Naive thymus-derived CD8-positive, alpha-beta T cell (primary cell): ENCODE data around the gene EPHB4. TPM values are rescaled to one million over a fixed set of nuclear protein-coding genes. Genes with fewer than 3 reads are reported as not detected.

Source experiments
- ATAC-seq, 2 donors: fragments of 150-1000 bp; cut with Tn5 transposase in 1 of 2; sonication (Bioruptor Pico), chemical (Tn5 transposase) in 1 of 2; 1 replicate in 1 of 2; 2 replicates in 1 of 2; pipeline ENCODE4 v1.10.0; 2021; ENCODE audit warnings: mild to moderate bottlenecking in 2 of 2, moderate library complexity in 2 of 2
- POLR2A ChIA-PET: fragments of 350-600 bp; sonication (Branson Sonifier 250); formaldehyde crosslinking; loops from one replicate; lab custom pipeline; 2021; ENCODE audit warnings: antibody characterized with exemption; lab: Charles Lee
- DNase-seq, 10 donors: peaks; one replicate each; pipeline versions ENCODE4 v3.0.0 to v3.0.0-alpha.2; 2020 to 2022
- H3K27ac Mint-ChIP-seq, 10 donors: one replicate each; pipeline ENCODE4 v1.8.0; 2020 to 2022; ENCODE audit warnings: mild to moderate bottlenecking in 10 of 10, mixed read lengths in 10 of 10, moderate library complexity in 4 of 10, inconsistent platforms in 1 of 10
- H3K27me3 Mint-ChIP-seq, 5 donors: one replicate each; pipeline ENCODE4 v1.8.0; 2021 to 2022; ENCODE audit warnings: mixed read lengths in 5 of 5
- H3K36me3 Mint-ChIP-seq, 3 donors: one replicate each; pipeline ENCODE4 v1.8.0; 2020 to 2022; ENCODE audit warnings: mixed read lengths in 3 of 3, mild to moderate bottlenecking in 2 of 3, inconsistent platforms in 1 of 3
- H3K4me1 Mint-ChIP-seq, 4 donors: one replicate each; pipeline ENCODE4 v1.8.0; 2021 to 2022; ENCODE audit warnings: mixed read lengths in 4 of 4
- H3K4me3 Mint-ChIP-seq, 10 donors: one replicate each; pipeline ENCODE4 v1.8.0; 2020 to 2022; ENCODE audit warnings: mild to moderate bottlenecking in 10 of 10, mixed read lengths in 10 of 10, moderate library complexity in 6 of 10, inconsistent platforms in 1 of 10
- H3K9me3 Mint-ChIP-seq, 9 donors: one replicate each; pipeline ENCODE4 v1.8.0; 2020 to 2022; ENCODE audit warnings: mixed read lengths in 9 of 9, mild to moderate bottlenecking in 3 of 9, inconsistent platforms in 1 of 9, moderate library complexity in 1 of 9
- polyA plus RNA-seq, 3 donors: library from polyadenylated mRNA; unstranded; fragments of 300-500 nt; fragmentation: Illumina TruSeq; gene quantifications; one replicate each; pipeline ENCODE4 v1.2.3, GENCODE V29; 2021
- total RNA-seq, 8 experiments: library from RNA in 2 of 8; stranded (reverse) in 2 of 8; gene quantifications; one replicate each; pipeline ENCODE4 v1.2.3 and lab custom pipeline; 2021 to 2026

The EPHB4 gene
- total RNA-seq (10 to 100 TPM; 11.8 to 12.3 TPM), polyA plus RNA-seq (under 1 TPM in 2 of 3 donors, not detected in 1; 0.18 to 0.46 TPM), total RNA-seq (lab: John Stamatoyannopoulos, UW) (7.7 to 39.4 (median 13.8) reads per million in 6 experiments)

DNA sequence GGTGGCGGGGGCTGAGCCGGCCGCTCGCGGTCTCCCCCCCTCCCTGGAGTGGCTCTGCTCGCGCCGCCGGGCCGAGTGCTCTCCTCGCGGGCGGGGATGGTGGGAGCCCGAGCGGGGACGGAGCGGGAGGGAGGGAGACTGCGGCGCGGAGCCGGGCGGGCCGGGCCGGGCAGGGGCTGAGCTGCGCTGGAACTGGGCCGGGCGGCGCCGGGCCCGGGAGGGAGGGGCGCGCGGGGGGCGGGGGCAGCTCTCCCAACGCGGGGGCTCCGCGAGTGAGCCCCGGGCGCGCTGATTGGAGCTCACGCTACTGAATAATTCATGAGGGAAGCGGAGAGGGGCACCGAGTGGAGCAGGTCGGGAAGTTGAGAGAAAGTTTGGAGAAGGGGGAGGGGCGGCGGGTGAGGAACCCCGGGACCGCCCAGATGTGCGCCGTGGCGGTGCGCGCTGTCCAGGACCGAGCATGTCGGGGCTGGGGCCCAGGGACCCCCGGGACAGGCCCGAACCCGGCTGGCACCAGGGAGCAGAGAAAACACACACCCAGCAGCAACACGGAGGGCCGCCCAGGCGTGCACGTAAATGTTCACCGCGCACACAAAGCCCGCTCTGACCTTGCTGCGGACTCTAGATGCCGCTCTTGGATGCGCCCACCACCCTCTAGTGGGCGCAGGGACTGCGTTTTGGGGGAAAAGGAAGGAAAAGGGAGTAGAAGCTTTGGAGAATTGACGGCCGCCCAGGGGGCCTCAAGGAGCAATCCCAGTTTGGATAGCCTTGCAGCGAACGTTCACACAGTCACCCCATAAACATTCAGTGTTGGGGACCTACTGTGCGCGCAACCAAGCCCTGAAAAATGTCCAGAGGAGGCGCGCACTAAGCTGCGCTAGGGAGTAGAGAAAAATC, at the start of gene EPHB4:
Gene EPHB4, minus strand, starts transcription at position 194 of the 897 bp plus-strand sequence. CDS start 493 bp downstream, outside the sequence.
- no peaks in the 10 kb centered on the region for H3K9me3 Mint-ChIP-seq
- POLR2A ChIA-PET: interaction anchor here (0.6 to 1.4 kb wide), 5 partner anchors 9 to 1614 kb away, joined by 3 to 7 read pairs (median 4); partner anchors contain the start of gene SRRT
- H3K27ac Mint-ChIP-seq: peak within 1 kb of the TSS in 5 of 10 donors; percentile 3 to 73 (median 44)
- H3K4me1 Mint-ChIP-seq: peaks cover 16 to 30% (median 26%) of the 10 kb centered on the region in 4 donors
- H3K4me3 Mint-ChIP-seq: peak within 1 kb of the TSS; percentile 56 to 88 (median 82)
- H3K27me3 Mint-ChIP-seq: peaks cover 11 to 49% (median 31%) of the 10 kb centered on the region in 5 donors
- peak; percentile 45 to 60 for ATAC-seq
- peaks cover 0 to 12% (median 2%) of the 10 kb centered on the region in 3 donors for H3K36me3 Mint-ChIP-seq
- peak in 2 of 10 donors; percentile 9 to 12 for DNase-seq

DNA sequence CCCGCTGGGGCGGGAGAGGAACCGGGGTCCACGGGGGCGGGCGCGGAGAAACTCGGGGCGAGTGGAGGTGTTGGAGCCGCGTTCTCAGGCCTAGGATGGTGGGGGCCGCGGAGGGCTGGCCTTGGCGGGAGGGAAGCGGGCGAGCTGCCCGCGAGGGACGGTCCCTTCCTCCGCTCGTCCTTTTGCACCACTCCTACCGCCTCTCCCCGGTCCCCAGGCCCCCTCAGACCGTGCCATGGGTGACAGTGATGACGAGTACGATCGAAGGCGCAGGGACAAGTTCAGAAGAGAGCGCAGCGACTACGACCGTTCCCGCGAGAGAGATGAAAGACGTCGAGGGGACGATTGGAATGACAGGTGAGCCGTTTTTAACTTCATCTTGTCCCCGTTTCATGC, 48.0 kb upstream of the EPHB4 start:
- peak overlapping the region; percentile 95 to 99 (median 98) for H3K4me3 Mint-ChIP-seq
- DNase-seq (peak in 2 of 10 donors; percentile 43 to 45), ATAC-seq (peak; percentile 35 to 37)
- H3K27ac Mint-ChIP-seq: peak overlapping the region; percentile 96 to 99 (median 98)
- H3K9me3 Mint-ChIP-seq: no peaks in the 10 kb centered on the region
- peaks cover 3 to 52% (median 6%) of the 10 kb centered on the region in 3 donors for H3K36me3 Mint-ChIP-seq
- H3K27me3 Mint-ChIP-seq: peaks cover 0 to 3% (median 0%) of the 10 kb centered on the region in 5 donors
- POLR2A ChIA-PET: interaction anchor here (0.9 to 7.2 kb wide), 20 partner anchors 9 to 447 kb away, joined by 3 to 165 read pairs (median 4); partner anchors contain the start of genes ACHE, EPHB4, FBXO24 and LRCH4
- H3K4me1 Mint-ChIP-seq: peaks cover 17 to 57% (median 54%) of the 10 kb centered on the region in 4 donors

DNA sequence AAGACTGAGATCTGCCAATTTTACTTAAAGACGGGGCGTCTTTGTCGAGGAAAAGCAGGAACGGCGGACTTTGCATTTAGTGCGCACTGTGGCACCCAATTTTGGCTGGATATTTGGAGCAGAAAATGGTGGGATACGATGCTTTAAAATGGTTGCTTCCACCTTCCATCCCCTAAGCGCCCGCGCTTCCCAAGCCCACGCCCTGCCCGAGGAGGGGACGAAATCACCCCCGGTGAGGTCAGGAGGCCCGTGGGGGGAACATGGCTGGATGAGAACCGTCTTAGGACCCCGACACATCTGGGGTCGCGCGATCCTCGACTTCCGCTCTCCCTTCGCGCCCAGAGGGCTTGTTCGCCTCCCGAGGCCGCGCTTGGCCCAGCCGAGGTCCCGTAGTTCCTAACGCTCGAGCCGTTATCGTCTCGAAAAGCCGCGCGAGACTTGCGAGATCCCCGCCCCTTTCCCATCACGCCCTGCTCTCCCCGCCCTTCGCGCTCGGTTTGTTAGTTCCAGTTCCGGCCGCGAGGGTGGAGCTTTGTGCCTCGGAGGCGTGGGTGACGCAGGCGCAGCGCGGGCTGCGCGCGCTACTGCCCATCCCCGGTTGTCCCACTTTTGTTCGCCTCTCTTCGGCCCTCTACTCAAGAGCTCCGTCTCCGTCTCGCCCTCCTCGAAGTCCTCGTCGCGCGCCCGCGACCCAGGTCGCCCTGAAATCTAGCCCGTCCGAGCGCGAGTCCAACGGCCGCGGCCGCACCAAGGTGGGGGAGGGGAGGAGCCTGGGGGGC, 47.4 kb upstream of the EPHB4 start, which contains the start of gene SRRT:
Gene SRRT, plus strand, starts transcription at position 527 of the 779 bp plus-strand sequence. CDS start 488 bp downstream, outside the sequence.
- Mint-ChIP-seq H3K27ac (peak within 1 kb of the TSS; percentile 96 to 99 (median 98)), H3K27me3 (peaks cover 0 to 3% (median 0%) of the 10 kb centered on the region in 5 donors), H3K4me1 (peaks cover 14 to 53% (median 49%) of the 10 kb centered on the region in 4 donors), H3K9me3 (no peaks in the 10 kb centered on the region), H3K36me3 (peaks cover 3 to 47% (median 6%) of the 10 kb centered on the region in 3 donors), H3K4me3 (peak within 1 kb of the TSS; percentile 95 to 99 (median 98))
- DNase-seq (peak; percentile 95 to 99 (median 98)), ATAC-seq (peak; percentile 94 to 95)
- POLR2A ChIA-PET: interaction anchor here (0.6 to 7.2 kb wide), 20 partner anchors 10 to 447 kb away, joined by 3 to 165 read pairs (median 4); partner anchors contain the start of genes ACHE, EPHB4, FBXO24 and LRCH4

DNA sequence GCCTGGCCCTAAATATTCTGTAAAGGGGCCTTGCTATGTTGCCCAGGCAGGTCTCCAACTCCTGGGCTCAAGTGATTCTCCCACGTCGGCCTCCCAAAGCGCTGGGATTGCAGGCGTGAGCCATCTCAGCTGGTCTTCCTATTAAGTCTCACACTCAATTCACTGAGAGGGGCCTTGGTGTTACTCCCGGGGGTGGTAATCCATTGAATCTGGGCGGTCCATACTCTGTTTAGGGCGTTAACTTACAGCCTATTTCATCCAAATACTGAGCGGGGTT, 46.9 kb upstream of the EPHB4 start:
- Mint-ChIP-seq H3K4me3 (peak overlapping the region; percentile 95 to 99 (median 98)), H3K27ac (peak overlapping the region; percentile 96 to 99 (median 98)), H3K4me1 (peaks cover 14 to 48% (median 44%) of the 10 kb centered on the region in 4 donors), H3K27me3 (peaks cover 0 to 3% (median 0%) of the 10 kb centered on the region in 5 donors), H3K36me3 (peaks cover 3 to 42% (median 6%) of the 10 kb centered on the region in 3 donors), H3K9me3 (no peaks in the 10 kb centered on the region)
- POLR2A ChIA-PET: interaction anchor here (1.2 to 7.2 kb wide), 7 partner anchors 10 to 344 kb away, joined by 3 to 165 read pairs (median 9); partner anchors contain the start of genes MOSPD3, PLOD3, SLC12A9 and UFSP1
- DNase-seq (no peak), ATAC-seq (peak in 1 of 2 donors; percentile 1)

DNA sequence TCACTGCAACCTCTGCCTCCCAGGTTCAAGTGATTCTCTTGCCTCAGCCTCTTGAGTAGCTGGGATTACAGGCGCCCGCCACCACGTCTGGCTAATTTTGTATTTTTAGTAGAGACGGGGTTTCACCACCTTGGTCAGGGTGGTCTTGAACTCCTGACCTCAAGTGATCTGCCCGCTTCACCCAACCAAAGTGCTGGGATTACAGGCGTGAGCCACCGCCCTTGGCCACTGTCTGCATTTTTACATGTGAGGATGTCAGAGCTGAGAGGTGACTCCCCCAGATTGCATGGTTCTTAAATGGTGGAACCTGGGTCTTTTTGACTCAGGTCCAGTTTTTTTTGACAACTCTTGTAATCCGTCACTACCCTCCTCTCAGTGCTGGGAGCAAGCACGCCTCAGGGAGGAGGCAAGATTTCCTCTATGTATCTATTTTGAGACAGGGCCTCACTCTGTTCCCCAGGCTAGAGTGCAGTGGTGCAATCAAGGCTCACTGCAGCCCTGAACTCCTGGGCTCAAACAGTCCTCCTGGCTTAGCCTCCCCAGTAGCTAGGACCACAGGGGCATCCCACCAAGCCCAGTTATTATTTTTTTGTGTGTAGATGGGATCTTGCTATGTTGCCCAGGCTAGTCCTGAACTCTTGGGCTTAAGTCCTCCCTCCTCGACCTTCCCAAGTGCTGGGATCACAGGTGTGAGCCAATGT, 46.4 kb upstream of the EPHB4 start:
- Mint-ChIP-seq H3K4me3 (peak overlapping the region; percentile 95 to 99 (median 98)), H3K27ac (peak overlapping the region; percentile 96 to 99 (median 98)), H3K9me3 (no peaks in the 10 kb centered on the region), H3K4me1 (peaks cover 12 to 43% (median 40%) of the 10 kb centered on the region in 4 donors), H3K27me3 (peaks cover 0 to 3% (median 0%) of the 10 kb centered on the region in 5 donors), H3K36me3 (peaks cover 3 to 37% (median 6%) of the 10 kb centered on the region in 3 donors)
- POLR2A ChIA-PET: interaction anchor here (1.5 to 7.2 kb wide), 4 partner anchors 10 to 21 kb away, joined by 5 to 165 read pairs (median 26); partner anchors contain the start of genes SLC12A9 and UFSP1
- ATAC-seq: no peak
- DNase-seq: no peak

DNA sequence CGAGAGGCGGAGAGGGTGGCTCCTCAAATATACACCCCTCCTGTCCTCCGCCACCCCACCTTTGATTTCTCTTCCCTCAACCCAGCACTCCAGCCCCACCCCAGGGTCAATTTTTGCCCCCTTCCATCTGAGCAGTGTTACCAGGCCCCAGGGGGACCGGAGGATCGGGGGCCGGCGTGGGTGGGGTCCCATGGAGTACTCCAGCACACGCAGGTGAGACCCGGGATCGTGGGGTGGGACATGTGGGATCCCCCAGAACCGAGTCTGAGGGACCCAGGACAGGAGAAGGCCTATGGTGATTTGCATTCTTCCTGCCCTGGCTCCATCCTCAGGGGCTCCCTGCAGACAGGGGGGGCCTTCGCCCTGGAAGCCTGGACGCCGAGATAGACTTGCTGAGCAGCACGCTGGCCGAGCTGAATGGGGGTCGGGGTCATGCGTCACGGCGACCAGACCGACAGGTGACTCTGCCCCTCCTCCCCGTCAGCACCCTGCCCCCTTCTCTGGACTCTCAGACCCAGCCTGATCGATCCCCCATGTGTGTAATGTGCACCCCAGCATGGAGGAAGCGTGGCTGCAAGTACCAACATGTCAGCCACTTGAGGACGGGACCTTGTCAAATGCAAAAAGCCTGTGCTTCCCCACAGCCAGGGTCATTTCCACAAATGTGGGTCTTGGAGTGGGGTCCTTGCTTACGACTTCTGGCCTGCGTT, 40.6 kb upstream of the EPHB4 start:
- Mint-ChIP-seq H3K4me3 (peak overlapping the region; percentile 26 to 86 (median 56)), H3K27ac (peak overlapping the region in 9 of 10 donors; percentile 53 to 95 (median 73)), H3K9me3 (no peaks in the 10 kb centered on the region), H3K27me3 (no peaks in the 10 kb centered on the region), H3K36me3 (peaks cover 0 to 26% (median under 1%) of the 10 kb centered on the region in 3 donors), H3K4me1 (peaks cover 3 to 20% (median 17%) of the 10 kb centered on the region in 4 donors)
- DNase-seq (no peak), ATAC-seq (no peak)
- POLR2A ChIA-PET: interaction anchor here (1.3 to 1.5 kb wide), 2 partner anchors 12 to 16 kb away, joined by 4 to 6 read pairs; partner anchors contain the start of gene SLC12A9

DNA sequence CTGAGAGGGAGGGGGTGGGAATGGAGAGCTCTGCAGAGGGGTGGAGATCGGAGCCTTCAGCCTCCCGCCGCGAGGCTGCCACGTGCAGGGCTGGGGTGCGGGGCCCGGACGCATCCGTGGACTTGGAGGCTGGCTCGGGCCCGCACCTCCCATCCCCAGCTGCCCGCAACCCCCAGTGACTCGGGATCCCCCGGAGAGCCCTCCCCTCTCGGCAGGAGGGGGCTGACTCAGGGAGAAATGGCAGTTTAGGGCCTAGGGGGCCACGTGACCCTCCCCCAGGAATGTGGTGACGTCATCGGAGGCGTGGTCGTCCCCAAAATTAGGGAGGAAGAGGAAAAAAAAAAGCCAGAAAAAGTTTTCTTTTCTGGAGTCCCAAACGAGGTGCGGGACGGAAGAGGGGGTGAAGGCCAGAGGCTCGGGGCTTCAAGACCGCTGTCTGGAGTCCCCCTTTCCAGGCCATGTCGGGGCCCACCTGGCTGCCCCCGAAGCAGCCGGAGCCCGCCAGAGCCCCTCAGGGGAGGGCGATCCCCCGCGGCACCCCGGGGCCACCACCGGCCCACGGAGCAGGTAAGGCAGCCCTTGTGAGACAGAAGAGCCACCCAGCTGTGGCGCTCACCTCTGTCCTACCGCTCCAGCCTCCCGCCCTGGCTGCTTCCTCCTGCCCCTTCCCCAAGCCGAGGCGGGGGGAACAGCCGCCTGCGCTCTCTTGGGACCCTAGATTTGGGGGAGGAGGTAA, 39.9 kb upstream of the EPHB4 start, which contains the start of gene TRIP6:
Gene TRIP6, plus strand, starts transcription at position 348 of the 736 bp plus-strand sequence. Its CDS starts 111 bp downstream, at position 459.
- Mint-ChIP-seq H3K9me3 (no peaks in the 10 kb centered on the region), H3K27ac (peak within 1 kb of the TSS; percentile 66 to 95 (median 91)), H3K4me1 (peaks cover 3 to 20% (median 17%) of the 10 kb centered on the region in 4 donors), H3K27me3 (no peaks in the 10 kb centered on the region), H3K4me3 (peak within 1 kb of the TSS; percentile 70 to 87 (median 78)), H3K36me3 (peaks cover 0 to 31% (median 5%) of the 10 kb centered on the region in 3 donors)
- POLR2A ChIA-PET: interaction anchor here (0.9 to 1.5 kb wide), 6 partner anchors 9 to 23 kb away, joined by 3 to 6 read pairs (median 3); partner anchors contain the start of genes SLC12A9 and UFSP1
- peak; percentile 43 to 50 for ATAC-seq
- peak in 5 of 10 donors; percentile 28 to 50 (median 35) for DNase-seq

DNA sequence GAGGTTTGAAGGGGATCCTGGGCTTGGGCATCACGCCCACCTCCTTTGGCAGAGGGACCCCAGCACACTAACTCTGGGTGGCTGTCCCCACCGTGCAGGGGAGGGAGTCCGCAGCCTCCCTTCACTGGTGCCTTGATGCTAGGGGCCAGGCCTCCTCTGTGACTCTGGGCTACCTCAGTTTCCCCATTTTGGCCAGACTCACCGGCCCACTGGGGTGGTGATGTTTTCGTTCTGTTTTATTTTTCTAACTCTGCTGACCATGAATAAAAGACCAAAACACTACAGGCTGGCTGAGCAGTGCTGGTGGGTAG, 39.4 kb upstream of the EPHB4 start:
- H3K36me3 Mint-ChIP-seq: peaks cover 0 to 33% (median 5%) of the 10 kb centered on the region in 3 donors
- ATAC-seq (no peak), DNase-seq (peak in 1 of 10 donors; percentile 7)
- H3K27me3 Mint-ChIP-seq: no peaks in the 10 kb centered on the region
- peak overlapping the region; percentile 66 to 95 (median 90) for H3K27ac Mint-ChIP-seq
- H3K4me1 Mint-ChIP-seq: peaks cover 2 to 20% (median 17%) of the 10 kb centered on the region in 4 donors
- POLR2A ChIA-PET: interaction anchor here (0.9 to 1.5 kb wide), 5 partner anchors 9 to 23 kb away, joined by 3 to 6 read pairs (median 3); partner anchors contain the start of genes SLC12A9 and UFSP1
- H3K9me3 Mint-ChIP-seq: no peaks in the 10 kb centered on the region
- peak overlapping the region; percentile 68 to 87 (median 78) for H3K4me3 Mint-ChIP-seq

DNA sequence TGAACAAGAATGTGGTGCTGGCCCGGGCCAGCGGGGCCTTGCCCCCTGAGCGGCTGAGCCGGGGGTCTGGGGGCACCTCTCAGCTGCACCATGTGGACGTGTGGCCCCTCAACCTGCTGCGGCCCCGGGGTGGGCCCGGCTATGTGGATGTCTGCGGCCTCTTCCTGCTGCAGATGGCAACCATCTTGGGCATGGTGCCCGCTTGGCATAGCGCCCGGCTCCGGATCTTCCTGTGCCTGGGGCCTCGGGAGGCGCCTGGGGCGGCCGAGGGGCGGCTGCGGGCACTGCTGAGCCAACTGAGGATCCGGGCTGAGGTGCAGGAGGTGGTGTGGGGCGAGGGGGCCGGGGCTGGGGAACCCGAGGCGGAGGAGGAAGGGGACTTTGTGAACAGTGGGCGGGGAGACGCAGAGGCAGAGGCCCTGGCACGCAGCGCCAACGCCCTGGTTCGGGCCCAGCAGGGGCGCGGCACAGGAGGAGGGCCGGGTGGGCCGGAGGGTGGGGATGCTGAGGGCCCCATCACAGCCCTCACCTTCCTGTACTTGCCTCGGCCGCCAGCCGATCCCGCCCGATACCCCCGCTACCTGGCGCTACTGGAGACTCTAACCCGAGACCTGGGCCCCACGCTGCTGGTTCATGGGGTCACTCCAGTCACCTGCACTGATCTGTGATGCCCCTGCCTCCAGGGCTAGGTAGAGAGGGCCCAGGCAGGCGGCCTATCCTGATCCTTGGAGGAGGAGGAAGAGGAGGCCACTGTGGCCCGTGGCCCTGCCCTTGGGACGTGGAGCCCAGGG, 38.8 kb upstream of the EPHB4 start:
- Mint-ChIP-seq H3K4me1 (peaks cover 1 to 18% (median 17%) of the 10 kb centered on the region in 4 donors), H3K4me3 (peak overlapping the region; percentile 68 to 87 (median 78)), H3K27me3 (no peaks in the 10 kb centered on the region), H3K27ac (peak overlapping the region; percentile 66 to 95 (median 90)), H3K36me3 (peaks cover 0 to 35% (median 5%) of the 10 kb centered on the region in 3 donors), H3K9me3 (no peaks in the 10 kb centered on the region)
- ATAC-seq (peak; percentile 69 to 75), DNase-seq (peak in 7 of 10 donors; percentile 39 to 74 (median 52))
- POLR2A ChIA-PET: interaction anchor here (0.9 to 4.7 kb wide), 6 partner anchors 9 to 24 kb away, joined by 3 to 22 read pairs (median 3); partner anchors contain the start of genes SLC12A9, SRRT and UFSP1
